Left lung (tissue), 10 donors: ENCODE measurements around the gene TOR3A. TPM values are rescaled to one million over a fixed set of nuclear protein-coding genes. Genes with fewer than 3 reads are reported as not detected.
A peak's percentile ranks its signal among the peaks of the same experiment; 100 is the strongest.
"Not testable (repeated sequence)": the region's sequence is repeated elsewhere in the genome, so short reads cannot be mapped to it uniquely, and the experiment has no call there.

Experiments
- ATAC-seq: fragments of 200-7000 bp; cut with Tn5 transposase; one replicate; pipeline ENCODE4 v1.9.1; 2020; ENCODE audit warnings: moderate library complexity
- DNase-seq, 4 donors: peaks; one replicate each; pipeline ENCODE4 v3.0.0-alpha.2; 2013 to 2020
- H3K27ac ChIP-seq, 2 donors: fragments of 200-600 bp; sonication (generic) in 1 of 2; one replicate each; pipeline versions ENCODE4 v1.5.0 to v1.8.0; 2020 to 2021
- H3K27me3 ChIP-seq, 2 donors: fragments of 200-600 bp; sonication (generic) in 1 of 2; one replicate each; pipeline versions ENCODE4 v1.5.0 to v1.8.0; 2020 to 2021
- H3K36me3 ChIP-seq, 2 donors: fragments of 200-600 bp; sonication (generic) in 1 of 2; one replicate each; pipeline versions ENCODE4 v1.5.0 to v1.8.0; 2020 to 2021
- H3K4me1 ChIP-seq, 2 donors: fragments of 200-600 bp; one replicate each; pipeline ENCODE4 v1.8.0; 2021
- H3K4me3 ChIP-seq, 2 donors: fragments of 200-600 bp; sonication (generic) in 1 of 2; one replicate each; pipeline versions ENCODE4 v1.5.0 to v1.8.0; 2020 to 2021; ENCODE audit warnings: mild to moderate bottlenecking in 1 of 2
- H3K9me3 ChIP-seq, 2 donors: fragments of 200-600 bp; sonication (generic) in 1 of 2; one replicate each; pipeline versions ENCODE4 v1.5.0 to v1.8.0; 2020 to 2021
- CTCF ChIP-seq, 2 donors: fragments of 200-600 bp; sonication (generic) in 1 of 2; IDR thresholded peaks; one replicate each; pipeline versions ENCODE4 v1.5.0 to v1.8.0; 2021; ENCODE audit warnings: antibody characterized with exemption in 2 of 2
- intact Hi-C, 2 donors: fragments of 100-400 bp; cut with DNase I; formaldehyde crosslinking; loops; one replicate each; pipeline versions ENCODE4 v1.11.2 to v1.14.2; 2022
- polyA plus RNA-seq, 6 donors: library from polyadenylated mRNA; unstranded; fragments of 120-200 nt; gene quantifications; one replicate each; pipeline ENCODE4 v1.2.1, GENCODE V29; 2013; ENCODE audit not compliant: insufficient read length in 6 of 6
- total RNA-seq, 2 donors: library from RNA; stranded (reverse); fragmentation: NEBNext Ultra II Directional; extraction: Animal tissue kit (Norgen Biotek cat#: 25700); gene quantifications; one replicate each; pipeline ENCODE4 v1.2.1, GENCODE V29; 2021
- donor health status: DM: no; HTN: yes; CAD: no.
- donor health status: DM: no; HTN: no; CAD: no.

The TOR3A gene
- total and polyA plus RNA-seq, 8 donors, result 22.1 to 30.0 (median 24.2) TPM

- intact Hi-C loops, result no loop called here
- peaks cover 0 to 32% of the 10 kb centered on the region in 2 donors for H3K36me3 ChIP-seq
- TF ChIP-seq CTCF (IDR thresholded peaks at IDR 0.05), result no peak
- no peak for ATAC-seq
- DNase-seq, result no peak
- no peaks in the 10 kb centered on the region for H3K27me3 ChIP-seq
- H3K4me3 ChIP-seq, result no peak overlapping the region
- H3K27ac ChIP-seq, result peak overlapping the region; percentile 38 to 53
- H3K9me3 ChIP-seq, result no peaks in the 10 kb centered on the region
- H3K4me1 ChIP-seq, result peaks cover 6 to 46% of the 10 kb centered on the region in 2 donors
These were observed 45.5 kb downstream of the TOR3A start for GRCh38 chr1:179127163-179127895.

DNA sequence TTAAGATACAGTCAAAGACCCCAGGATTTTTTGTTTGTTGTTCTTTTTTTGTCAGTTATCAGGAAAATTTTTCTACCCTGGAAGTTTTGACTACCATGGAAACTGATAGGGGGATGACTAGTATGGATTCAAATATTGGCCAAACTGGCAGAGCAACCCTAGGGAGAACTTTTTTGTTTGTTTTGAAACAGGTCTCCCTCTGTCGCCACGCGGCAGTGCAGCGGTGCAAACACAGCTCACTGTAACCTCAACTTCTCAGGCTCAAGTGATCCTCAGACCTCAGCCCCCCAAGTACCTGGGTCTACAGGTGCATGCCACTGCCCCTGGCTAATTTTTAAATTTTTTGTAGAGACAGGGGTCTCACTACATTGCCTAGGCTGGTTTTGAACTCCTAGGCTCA lies 46.6 kb downstream of the TOR3A start:
- intact Hi-C loops, result no loop called here
- no peak for DNase-seq

DNA sequence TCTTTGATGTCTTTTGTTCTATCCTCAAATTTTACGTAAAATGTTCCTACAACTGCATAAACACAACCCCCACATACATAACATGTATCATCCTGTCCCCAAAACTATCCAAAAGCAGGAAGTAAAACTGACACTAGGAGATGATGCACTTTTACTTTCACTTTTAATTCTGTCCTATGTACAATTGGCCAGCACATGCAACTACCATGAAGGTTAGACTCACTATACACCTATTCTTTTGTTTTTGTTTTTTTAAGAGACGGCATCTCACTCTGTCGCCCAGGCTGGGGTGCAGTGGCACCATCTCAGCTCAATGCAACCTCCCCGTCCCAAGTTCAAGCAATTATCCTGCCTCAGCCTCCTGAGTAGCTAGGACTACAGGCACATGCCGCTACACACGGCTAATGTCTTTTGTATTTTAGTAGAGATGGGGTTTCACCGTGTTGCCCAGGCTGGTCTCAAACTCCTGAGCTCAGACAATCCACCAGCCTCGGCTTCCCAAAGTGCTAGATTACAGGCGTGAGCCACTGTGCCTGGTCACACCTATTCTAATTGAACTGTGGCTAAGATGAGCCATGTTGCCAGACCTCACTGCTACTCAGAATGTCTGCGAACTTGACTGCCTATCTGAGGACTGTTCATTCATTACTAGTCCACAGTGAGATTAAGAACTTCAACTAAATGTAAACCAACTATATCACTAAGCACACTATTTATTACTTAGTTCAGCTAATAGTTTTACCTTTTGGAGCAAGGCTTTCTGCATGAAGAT lies 48.0 kb downstream of the TOR3A start:
- ATAC-seq, result peak; percentile 68
- Histone ChIP-seq H3K9me3 (no peaks in the 10 kb centered on the region), H3K4me1 (peaks cover 6 to 46% of the 10 kb centered on the region in 2 donors), H3K4me3 (no peak overlapping the region), H3K27me3 (no peaks in the 10 kb centered on the region), H3K27ac (peak overlapping the region; percentile 34 to 39), H3K36me3 (peaks cover 0 to 20% of the 10 kb centered on the region in 2 donors)
- no peak for DNase-seq
- intact Hi-C loops, result no loop called here
- TF ChIP-seq CTCF (IDR thresholded peaks at IDR 0.05), result no peak

More for the DNA sequence above, 46.6 kb downstream of the TOR3A start:
- no peak for ATAC-seq
- no peaks in the 10 kb centered on the region for H3K27me3 ChIP-seq
- H3K4me1 ChIP-seq, result peaks cover 6 to 46% of the 10 kb centered on the region in 2 donors
- no peaks in the 10 kb centered on the region for H3K9me3 ChIP-seq
- no peak overlapping the region for H3K4me3 ChIP-seq
- peaks cover 0 to 25% of the 10 kb centered on the region in 2 donors for H3K36me3 ChIP-seq
- H3K27ac ChIP-seq, result peak overlapping the region; percentile 34 to 39
- TF ChIP-seq CTCF (IDR thresholded peaks at IDR 0.05), result no peak

DNA sequence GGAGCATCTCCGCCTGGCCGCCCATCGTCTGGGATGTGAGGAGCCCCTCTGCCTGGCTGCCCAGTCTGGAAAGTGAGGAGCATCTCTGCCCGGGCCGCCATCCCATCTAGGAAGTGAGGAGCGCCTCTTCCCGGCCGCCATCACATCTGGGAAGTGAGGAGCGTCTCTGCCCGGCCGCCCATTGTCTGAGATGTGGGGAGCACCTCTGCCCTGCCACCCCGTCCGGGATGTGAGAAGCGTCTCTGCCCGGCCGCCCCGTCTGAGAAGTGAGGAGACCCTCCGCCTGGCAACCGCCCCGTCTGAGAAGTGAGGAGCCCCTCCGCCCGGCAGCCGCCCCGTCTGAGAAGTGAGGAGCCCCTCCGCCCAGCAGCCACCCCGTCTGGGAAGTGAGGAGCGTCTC lies 53.3 kb downstream of the TOR3A start:
- H3K9me3 ChIP-seq, H3K27ac ChIP-seq, DNase-seq, ATAC-seq, H3K4me3 ChIP-seq, H3K27me3 ChIP-seq, intact Hi-C loops: not testable (repeated sequence)
- peaks cover 0 to 11% of the 10 kb centered on the region in 2 donors for H3K36me3 ChIP-seq
- peaks cover 5 to 23% of the 10 kb centered on the region in 2 donors for H3K4me1 ChIP-seq

DNA sequence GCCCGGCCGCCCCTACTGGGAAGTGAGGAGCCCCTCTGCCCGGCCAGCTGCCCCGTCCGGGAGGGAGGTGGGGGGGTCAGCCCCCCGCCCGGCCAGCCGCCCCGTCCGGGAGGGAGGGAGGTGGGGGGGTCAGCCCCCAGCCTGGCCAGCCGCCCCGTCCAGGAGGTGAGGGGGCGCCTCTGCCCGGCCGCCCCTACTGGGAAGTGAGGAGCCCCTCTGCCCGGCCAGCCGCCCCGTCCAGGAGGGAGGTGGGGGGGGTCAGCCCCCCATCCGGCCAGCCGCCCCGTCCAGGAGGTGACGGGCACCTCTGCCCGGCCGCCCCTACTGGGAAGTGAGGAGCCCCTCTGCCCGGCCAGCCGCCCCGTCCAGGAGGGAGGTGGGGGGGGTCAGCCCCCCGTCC lies 53.8 kb downstream of the TOR3A start:
- peaks cover 5 to 22% of the 10 kb centered on the region in 2 donors for H3K4me1 ChIP-seq
- H3K27ac ChIP-seq, H3K4me3 ChIP-seq, ATAC-seq, H3K9me3 ChIP-seq, intact Hi-C loops, DNase-seq, H3K27me3 ChIP-seq, H3K36me3 ChIP-seq: not testable (repeated sequence)

DNA sequence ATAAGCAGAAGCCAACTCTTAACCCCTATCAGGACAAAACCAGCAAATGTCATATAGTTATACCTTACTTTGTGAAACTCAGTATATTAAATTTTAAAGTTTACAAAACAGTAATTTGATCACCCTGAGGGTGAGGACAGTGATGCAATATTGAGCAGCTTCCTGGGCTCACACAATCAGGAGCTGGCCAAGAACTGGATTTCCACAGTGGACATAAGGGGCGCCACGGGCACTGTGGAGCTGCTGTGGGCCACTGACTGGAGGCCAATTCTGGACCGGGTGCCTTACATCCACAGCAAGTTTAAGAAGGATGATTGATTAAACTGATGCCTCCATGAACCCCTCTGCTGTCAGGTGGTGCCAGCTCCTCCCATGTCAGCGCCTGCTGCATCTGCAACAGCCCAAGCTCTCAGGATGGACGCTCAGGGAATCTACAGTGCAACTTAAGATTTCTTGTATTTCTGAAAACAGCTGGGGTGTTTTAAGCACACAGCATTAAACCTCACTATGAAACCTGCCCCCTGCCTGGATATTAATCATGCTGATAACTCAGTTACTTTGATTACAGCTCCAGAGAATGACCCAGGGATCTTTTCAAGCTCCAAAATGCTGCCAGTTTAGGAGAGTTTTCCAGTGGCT lies 55.9 kb downstream of the TOR3A start:
- intact Hi-C loops, result no loop called here
- Histone ChIP-seq H3K9me3 (no peaks in the 10 kb centered on the region), H3K36me3 (no peaks in the 10 kb centered on the region), H3K27ac (no peak overlapping the region), H3K4me1 (peaks cover 9 to 30% of the 10 kb centered on the region in 2 donors), H3K27me3 (no peaks in the 10 kb centered on the region), H3K4me3 (no peak overlapping the region)
- TF ChIP-seq CTCF (IDR thresholded peaks at IDR 0.05), result no peak
- ATAC-seq, result peak; percentile 39
- no peak for DNase-seq

- DNase-seq, H3K9me3 ChIP-seq: not testable (repeated sequence)
These were observed 56.9 kb downstream of the TOR3A start for GRCh38 chr1:179138755-179139154.

More at GRCh38 chr1:179138755-179139154, 56.9 kb downstream of the TOR3A start:
- H3K36me3 ChIP-seq, H3K27ac ChIP-seq, H3K4me3 ChIP-seq, H3K27me3 ChIP-seq, ATAC-seq, intact Hi-C loops: not testable (repeated sequence)
- peaks cover 11 to 39% of the 10 kb centered on the region in 2 donors for H3K4me1 ChIP-seq
